K562 (cell line): ENCODE data around the gene DHX57. TPM values are rescaled to one million over a fixed set of nuclear protein-coding genes. Genes with fewer than 3 reads are reported as not detected.

Experiments used
- BRD4 ChIP-seq: fragments of 200-600 bp; sonication (generic); IDR thresholded peaks from 2 replicates; pipeline ENCODE4 v1.6.1; 2017; ENCODE audit warnings: inconsistent platforms
- CTBP1 ChIP-seq: fragments of 450-650 bp; IDR thresholded peaks from 2 replicates; pipeline ENCODE4 v1.6.1; 2016; ENCODE audit warnings: borderline replicate concordance
- E2F3 ChIP-seq: fragments of 250-450 bp; sonication (Bioruptor Pico); IDR thresholded peaks from 2 replicates; pipeline ENCODE4 v1.4.0; 2020; ENCODE audit warnings: mild to moderate bottlenecking
- FIP1L1 ChIP-seq: fragments of 200-400 bp; formaldehyde crosslinking; IDR thresholded peaks from 2 replicates; pipeline ENCODE4 v1.6.1; 2018; ENCODE audit warnings: mild to moderate bottlenecking, low read depth, low read length; ENCODE audit not compliant: poor library complexity, severe bottlenecking
- FOXK2 ChIP-seq, 2 experiments: fragments of 450-650 bp; IDR thresholded peaks in 1 of 2; conservative IDR thresholded peaks in 1 of 2; 2 replicates each; pipeline ENCODE4 v1.6.1; 2016; ENCODE audit warnings: low read depth in 2 of 2, mild to moderate bottlenecking in 1 of 2
- HMGN3 ChIP-seq: IDR thresholded peaks from 2 replicates; pipeline ENCODE4 v1.6.1; 2011; ENCODE audit warnings: borderline replicate concordance, low read depth, mild to moderate bottlenecking, mixed read lengths, low read length; ENCODE audit not compliant: insufficient read length; ENCODE audit errors: extremely low read depth
- HNRNPH1 ChIP-seq: fragments of 200-400 bp; formaldehyde crosslinking; optimal IDR thresholded peaks from 2 replicates; pipeline ENCODE3; 2017; ENCODE audit warnings: low read depth, mild to moderate bottlenecking, low read length, moderate library complexity
- HNRNPL ChIP-seq: fragments of 200-400 bp; formaldehyde crosslinking; IDR thresholded peaks from 2 replicates; pipeline ENCODE4 v1.6.1; 2017; ENCODE audit warnings: low read depth, mild to moderate bottlenecking, low read length
- HOMEZ ChIP-seq: fragments of 250-450 bp; sonication (Bioruptor Pico); IDR thresholded peaks from 2 replicates; pipeline ENCODE4 v1.4.0; 2020; ENCODE audit warnings: mild to moderate bottlenecking, moderate library complexity
- MAFG ChIP-seq: fragments of 450-650 bp; conservative IDR thresholded peaks from 2 replicates; pipeline ENCODE4 v1.6.1; 2016; ENCODE audit warnings: missing genetic modification characterization, missing compliant biosample characterization
- RFX7 ChIP-seq: fragments of 250-450 bp; sonication (Bioruptor Pico); IDR thresholded peaks from 2 replicates; pipeline ENCODE4 v1.5.1; 2021; ENCODE audit warnings: mild to moderate bottlenecking
- TBL1XR1 ChIP-seq, 2 experiments: IDR thresholded peaks; 2 replicates each; pipeline ENCODE4 v1.6.1; 2012; ENCODE audit warnings: improper control_type of control experiment in 2 of 2, low read length in 2 of 2, mild to moderate bottlenecking in 1 of 2
- THAP7 ChIP-seq: fragments of 250-450 bp; sonication (Bioruptor Pico); IDR thresholded peaks from 2 replicates; pipeline ENCODE4 v1.5.0; 2021
- TRIM25 ChIP-seq: fragments of 450-650 bp; IDR thresholded peaks from 2 replicates; pipeline ENCODE4 v1.7.0; 2016; ENCODE audit warnings: borderline replicate concordance
- ZNF217 ChIP-seq: sonication (generic); formaldehyde crosslinking; IDR thresholded peaks from 2 replicates; pipeline ENCODE4 v1.8.0; 2022; ENCODE audit warnings: mild to moderate bottlenecking, missing genetic modification reagents
- ZNF592 ChIP-seq: fragments of 450-650 bp; IDR thresholded peaks from 2 replicates; pipeline ENCODE4 v1.6.1; 2017; ENCODE audit warnings: antibody characterized with exemption, mild to moderate bottlenecking
- ZNF668 ChIP-seq: fragments of 250-450 bp; sonication (Bioruptor Pico); IDR thresholded peaks from 2 replicates; pipeline ENCODE4 v1.8.0; 2022; ENCODE audit warnings: mild to moderate bottlenecking, inconsistent platforms
- ZNF696 ChIP-seq: fragments of 250-450 bp; sonication (Bioruptor Pico); conservative IDR thresholded peaks from 2 replicates; pipeline ENCODE4 v1.4.0; 2020; ENCODE audit warnings: mild to moderate bottlenecking, moderate library complexity
- ZSCAN29 ChIP-seq: fragments of 450-650 bp; IDR thresholded peaks from 2 replicates; pipeline ENCODE4 v1.6.1; 2017
- polyA plus RNA-seq, 8 experiments: library from polyadenylated mRNA; depleted of rRNA in 4 of 8; stranded (reverse) in 5 of 8; unstranded in 3 of 8; fragments of >200 nt; fragmentation: Nextera tagmentation in 2 of 8; fragmentation: Illumina TruSeq in 1 of 8; extraction: Ambion mirVana in 2 of 8; extraction: Trizol in 1 of 8; gene quantifications; 2 replicates each; pipeline versions ENCODE4 v1.2.1 to v1.2.3, GENCODE V29; 2011 to 2014; ENCODE audit warnings: inconsistent platforms in 1 of 8, missing spikeins in 1 of 8
- total RNA-seq, 7 experiments: library from RNA; depleted of rRNA in 6 of 7; stranded (reverse); fragments of >200 nt in 6 of 7; fragmentation: Illumina TruSeq in 2 of 7; extraction: Trizol in 2 of 7; gene quantifications; 2 replicates each; pipeline versions ENCODE4 v1.2.1 to v1.2.3, GENCODE V29; 2011 to 2021; ENCODE audit warnings: low replicate concordance in 1 of 7

Gene DHX57
- total and polyA plus RNA-seq, 9 of the 15 experiments (the other 6 are each of a cell fraction or from before 2014, with no cell fraction given): 7.4 to 23.6 (median 17.9) TPM

GRCh38 chr2:38750011-38750890 is 125.5 kb downstream of the DHX57 start (continued):
- TF ChIP-seq HOMEZ (CRISPR knock-in tag) (no peak), TRIM25 (no peak), ZNF592 (0 out of 2 replicates have a peak, but pooled peaks have one; percentile 29), HNRNPH1 (peak; percentile 57), ZNF668 (CRISPR knock-in tag) (no peak), FIP1L1 (peak; percentile 84), ZNF217 (CRISPR knock-in tag) (no peak), MAFG (tag) (no peak), CTBP1 (peak; percentile 18; the same call in 1 of the 2 replicates), HMGN3 (peak; percentile 76), FOXK2 (conservative IDR thresholded peaks at IDR 0.05 in 1 of 2, IDR thresholded peaks at IDR 0.05 in 1 of 2; ENCODE audit: low read depth in 2 of 2) (no peak), E2F3 (CRISPR knock-in tag) (peak; percentile 72; the same call in 1 of the 2 replicates), RFX7 (CRISPR knock-in tag) (no peak), ZNF696 (CRISPR knock-in tag) (no peak), THAP7 (CRISPR knock-in tag) (0 out of 2 replicates have a peak, but pooled peaks have one; percentile 59), ZSCAN29 (0 out of 2 replicates have a peak, but pooled peaks have one; percentile 39), HNRNPL (peak; percentile 52; the same call in 1 of the 2 replicates), TBL1XR1 (IDR thresholded peaks at IDR 0.05; ENCODE audit: low read length in 2 of 2) (peak in 1 of 2 experiments; percentile 8; a peak in 2 of 4 replicates), BRD4 (peak; percentile 69; the same call in 1 of the 2 replicates)
